Astrocyte of the hippocampus (primary cell): ENCODE data around the gene HSPA1B.
A peak's percentile ranks its signal among the peaks of the same experiment; 100 is the strongest.
"Not testable (repeated sequence)": the region's sequence is repeated elsewhere in the genome, so short reads cannot be mapped to it uniquely, and the experiment has no call there.

Source experiments
- DNase-seq: peaks from one replicate; pipeline ENCODE4 v3.0.0; 2011; ENCODE audit warnings: low read depth, low spot score

Gene HSPA1B

DNA sequence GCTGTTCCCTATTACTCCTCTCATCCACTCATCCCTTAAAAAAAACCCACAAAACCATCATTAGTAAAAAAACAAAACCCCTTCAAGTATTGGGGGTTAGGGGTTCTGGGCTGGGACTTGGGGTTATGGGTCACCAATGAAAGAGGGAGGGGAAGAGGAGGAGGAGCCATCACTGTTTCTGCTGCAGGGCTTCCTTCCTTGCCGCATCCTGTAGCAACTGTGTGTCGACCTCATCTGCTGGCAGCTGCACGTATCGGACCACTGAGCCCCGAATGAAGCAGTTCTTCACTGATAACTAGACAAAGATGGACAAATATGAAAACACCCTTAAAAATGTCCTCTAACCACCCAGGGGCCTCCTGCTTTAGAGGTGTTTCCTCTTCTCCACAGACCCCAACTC is 29.9 kb upstream of the HSPA1B start:
- no peak for DNase-seq

DNA sequence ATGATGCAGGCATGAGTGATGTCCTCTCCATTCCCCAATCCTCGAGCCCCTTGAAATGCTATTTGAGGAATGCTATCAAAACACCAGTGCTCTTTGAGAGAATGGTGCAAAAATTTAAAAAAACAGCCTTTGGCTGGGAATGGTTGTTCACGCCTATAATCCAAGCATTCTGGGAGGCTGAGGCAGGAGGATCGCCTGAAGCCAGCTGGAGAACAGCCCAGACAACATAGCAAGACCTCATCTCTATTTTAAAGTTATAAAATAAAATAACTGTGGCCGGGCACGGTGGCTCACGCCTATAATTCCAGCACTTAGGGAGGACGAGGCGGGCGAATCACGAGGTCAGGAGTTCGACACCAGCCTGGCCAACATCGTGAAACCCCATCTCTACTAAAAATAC is 27.8 kb upstream of the HSPA1B start:
- DNase-seq, result peak; percentile 54

DNA sequence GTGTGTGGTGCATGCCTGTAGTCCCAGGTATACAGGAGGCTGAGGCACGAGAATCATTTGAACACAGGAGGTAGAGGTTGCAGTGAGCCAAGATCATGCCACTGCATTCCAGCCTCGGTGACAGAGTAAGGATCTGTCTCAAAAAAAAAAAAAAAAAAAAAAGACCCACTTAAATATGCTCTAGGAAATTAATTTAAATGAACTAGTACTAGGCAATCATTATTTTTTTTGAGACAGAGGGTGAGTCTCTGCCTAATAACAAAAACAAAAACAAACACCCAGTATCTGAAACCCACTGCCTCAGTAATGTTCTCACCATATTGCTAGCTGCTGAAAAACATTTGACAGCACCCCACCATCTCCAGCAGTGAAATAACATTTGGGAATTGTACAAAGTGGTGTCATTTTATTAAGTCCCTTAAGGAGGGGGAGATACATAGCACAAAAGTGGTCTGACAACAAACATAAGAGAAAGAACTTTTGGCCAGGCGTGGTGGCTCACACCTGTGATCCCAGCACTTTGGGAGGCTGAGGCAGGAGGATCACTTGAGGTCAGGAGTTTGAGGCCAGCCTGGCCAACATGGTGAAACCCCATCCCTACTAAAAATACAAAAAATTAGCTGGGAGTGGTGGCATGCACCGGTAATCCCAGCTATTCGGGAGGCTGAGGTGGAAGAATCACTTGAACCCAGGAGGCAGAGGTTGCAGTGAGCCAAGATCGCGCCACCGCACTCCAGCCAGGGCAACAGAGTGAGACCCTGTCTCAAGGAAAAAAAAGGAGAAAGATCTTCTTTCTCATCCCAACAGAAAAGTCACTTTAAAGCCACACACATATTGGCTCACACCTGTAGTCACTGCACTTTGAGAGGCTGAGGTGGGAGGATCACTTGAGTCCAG is 26.3 kb upstream of the HSPA1B start:
- not testable (repeated sequence) for DNase-seq

DNA sequence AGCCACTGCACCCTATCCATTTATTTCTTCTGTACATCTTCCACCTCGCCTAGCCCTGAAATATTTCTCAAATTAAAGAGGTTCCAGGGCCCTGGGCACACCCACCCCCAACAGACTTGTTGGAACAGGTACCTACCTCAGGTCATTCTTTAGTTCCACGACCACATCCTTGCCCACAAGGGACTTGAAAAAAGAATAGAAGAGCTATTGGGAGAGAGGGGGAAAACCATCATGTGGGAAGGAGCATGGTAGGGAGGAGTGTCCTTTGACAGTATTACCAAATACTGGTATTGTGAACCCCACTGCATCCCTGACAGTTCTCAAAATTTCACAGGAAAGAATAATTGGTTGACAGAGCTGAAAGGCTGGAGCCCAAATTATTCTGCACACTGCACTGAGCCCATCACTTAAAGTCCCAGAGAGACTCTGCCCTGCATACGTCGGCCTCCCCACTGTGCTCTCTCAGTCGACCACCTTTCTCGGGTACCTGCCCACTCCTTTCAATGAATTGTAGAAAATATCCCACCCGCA is 21.5 kb upstream of the HSPA1B start:
- no peak for DNase-seq

DNA sequence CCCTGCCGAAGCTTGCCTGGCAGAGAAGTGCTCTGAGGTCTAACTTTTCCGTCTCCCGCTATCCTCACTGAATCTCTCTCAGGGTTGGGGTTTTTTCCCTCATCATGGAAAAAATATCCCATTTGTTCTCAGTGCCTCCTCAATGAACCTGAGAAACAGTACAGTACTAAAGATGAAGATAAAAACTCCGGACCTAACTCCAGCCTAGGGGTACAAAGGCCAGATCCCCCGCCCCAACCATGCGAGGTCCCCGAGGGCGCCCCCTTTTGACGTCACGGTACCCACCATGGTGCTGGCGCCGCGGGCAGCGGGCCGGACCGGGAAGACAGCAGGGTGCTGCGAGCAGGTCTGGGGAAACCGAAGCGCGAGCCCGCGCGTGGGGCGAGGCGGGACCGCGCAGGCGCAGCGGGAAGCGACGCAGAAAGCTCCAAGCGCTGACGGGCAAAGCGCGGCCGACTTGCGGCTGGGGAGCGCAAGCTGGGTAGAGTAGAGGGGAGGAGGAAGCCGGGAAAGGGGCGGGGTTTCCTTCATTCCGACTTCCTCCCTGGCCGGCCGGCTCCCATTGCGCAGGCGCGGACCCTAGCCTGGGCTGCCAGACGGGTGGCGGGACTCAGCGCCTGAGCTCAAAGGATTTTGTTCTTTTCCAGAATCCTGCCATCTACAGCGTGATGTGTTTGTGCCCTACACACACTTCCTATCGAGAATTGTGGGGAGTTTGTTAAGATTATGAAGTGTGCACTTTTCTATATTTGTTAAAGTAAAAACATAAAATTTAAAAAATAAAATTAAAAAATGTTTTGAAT is 20.9 kb upstream of the HSPA1B start, which contains the start of gene LSM2:
TSS of gene LSM2 (minus strand) at position 497 of the 803 bp plus-strand sequence. CDS start at position 288, 209 bp downstream.
- DNase-seq, result peak; percentile 99

DNA sequence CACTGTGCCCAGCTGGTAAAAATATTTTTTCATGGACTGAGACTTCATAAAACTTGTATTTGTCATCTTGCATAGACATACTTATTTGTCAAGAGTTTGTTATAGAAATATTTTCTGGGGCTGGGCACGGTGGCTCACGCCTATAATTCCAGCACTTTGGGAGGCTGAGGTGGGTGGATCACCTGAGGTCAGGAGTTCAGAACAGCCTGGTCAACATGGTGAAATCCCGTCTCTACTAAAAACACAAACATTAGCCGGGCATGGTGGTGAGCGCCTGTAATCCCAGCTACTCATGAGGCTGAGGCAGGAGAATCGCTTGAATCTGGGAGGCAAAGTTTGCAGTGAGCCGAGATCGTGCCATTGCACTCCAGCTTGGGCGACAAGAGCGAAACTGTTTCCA is 18.9 kb upstream of the HSPA1B start:
- DNase-seq, result not testable (repeated sequence)

DNA sequence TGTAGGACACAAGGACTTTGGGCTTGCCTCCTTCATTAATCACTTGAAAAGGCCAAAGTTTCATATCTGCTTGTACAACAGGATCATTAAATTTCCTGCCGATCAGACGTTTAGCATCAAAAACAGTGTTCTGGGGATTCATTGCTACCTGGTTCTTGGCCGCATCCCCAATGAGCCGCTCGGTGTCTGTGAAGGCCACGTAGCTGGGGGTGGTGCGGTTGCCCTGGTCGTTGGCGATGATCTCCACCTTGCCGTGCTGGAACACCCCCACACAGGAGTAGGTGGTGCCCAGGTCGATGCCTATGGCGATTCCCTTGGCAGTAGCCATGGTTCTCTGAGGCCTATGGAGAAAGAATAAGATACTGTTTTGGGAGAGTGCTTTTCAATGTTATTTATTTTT is 15.9 kb upstream of the HSPA1B start:
- DNase-seq, result no peak

DNA sequence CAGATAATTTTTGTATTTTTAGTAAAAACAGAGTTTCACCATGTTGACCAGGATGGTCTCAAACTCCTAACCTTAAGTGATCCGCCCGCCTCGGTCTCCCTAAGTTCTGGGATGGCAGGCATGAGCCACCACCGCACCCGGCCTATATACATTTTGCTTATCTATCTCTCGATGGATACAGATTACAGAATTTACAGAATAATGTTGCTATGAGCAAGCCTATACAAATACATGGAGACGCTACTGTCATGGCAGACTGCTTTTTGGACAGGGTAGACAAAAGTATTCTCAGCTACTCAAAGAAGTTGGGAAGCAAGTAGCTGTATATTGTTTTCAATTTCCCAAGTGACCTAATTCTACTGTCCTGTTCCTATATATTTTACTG is 14.1 kb upstream of the HSPA1B start:
- DNase-seq, result no peak

DNA sequence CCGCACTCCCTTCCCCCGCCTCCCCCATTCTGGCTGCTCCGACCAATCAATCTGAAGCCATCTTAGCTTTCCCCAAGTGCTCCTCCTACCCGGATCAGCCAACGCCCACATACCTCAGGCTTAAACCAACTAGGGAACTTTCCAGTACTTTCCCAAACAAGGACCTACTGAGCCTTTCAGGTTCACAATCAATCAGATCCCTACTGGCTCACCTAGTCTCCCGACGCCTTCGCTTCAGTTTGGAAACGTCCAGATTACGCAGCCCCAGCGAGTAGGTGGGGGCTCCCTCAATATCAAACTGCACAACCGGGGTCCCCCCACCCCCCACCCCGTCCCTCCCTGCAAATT is 12.9 kb upstream of the HSPA1B start:
- DNase-seq, result peak; percentile 98

DNA sequence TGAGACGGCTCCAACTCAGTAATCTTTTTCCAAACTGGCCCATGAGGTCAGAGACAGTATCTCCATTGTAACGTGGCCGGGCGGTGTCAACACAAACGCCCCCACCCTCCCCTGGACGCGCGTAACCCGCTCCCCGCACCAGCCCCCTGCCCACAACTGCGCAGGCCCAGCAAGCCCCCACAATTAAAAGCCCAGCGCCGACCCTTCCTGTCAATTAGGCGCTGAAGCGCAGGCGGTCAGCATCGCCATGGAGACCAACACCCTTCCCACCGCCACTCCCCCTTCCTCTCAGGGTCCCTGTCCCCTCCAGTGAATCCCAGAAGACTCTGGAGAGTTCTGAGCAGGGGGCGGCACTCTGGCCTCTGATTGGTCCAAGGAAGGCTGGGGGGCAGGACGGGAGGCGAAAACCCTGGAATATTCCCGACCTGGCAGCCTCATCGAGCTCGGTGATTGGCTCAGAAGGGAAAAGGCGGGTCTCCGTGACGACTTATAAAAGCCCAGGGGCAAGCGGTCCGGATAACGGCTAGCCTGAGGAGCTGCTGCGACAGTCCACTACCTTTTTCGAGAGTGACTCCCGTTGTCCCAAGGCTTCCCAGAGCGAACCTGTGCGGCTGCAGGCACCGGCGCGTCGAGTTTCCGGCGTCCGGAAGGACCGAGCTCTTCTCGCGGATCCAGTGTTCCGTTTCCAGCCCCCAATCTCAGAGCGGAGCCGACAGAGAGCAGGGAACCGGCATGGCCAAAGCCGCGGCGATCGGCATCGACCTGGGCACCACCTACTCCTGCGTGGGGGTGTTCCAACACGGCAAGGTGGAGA is 12.3 kb upstream of the HSPA1B start, which contains the start of the genes HSPA1A and HSPA1L:
TSS of gene HSPA1A (plus strand) at position 519 of the 814 bp plus-strand sequence. CDS start at position 733, 214 bp downstream.
TSS of gene HSPA1L (minus strand) at position 259 of the 814 bp plus-strand sequence. CDS start 3,311 bp downstream, outside the sequence.
- peak; percentile 98 for DNase-seq

DNA sequence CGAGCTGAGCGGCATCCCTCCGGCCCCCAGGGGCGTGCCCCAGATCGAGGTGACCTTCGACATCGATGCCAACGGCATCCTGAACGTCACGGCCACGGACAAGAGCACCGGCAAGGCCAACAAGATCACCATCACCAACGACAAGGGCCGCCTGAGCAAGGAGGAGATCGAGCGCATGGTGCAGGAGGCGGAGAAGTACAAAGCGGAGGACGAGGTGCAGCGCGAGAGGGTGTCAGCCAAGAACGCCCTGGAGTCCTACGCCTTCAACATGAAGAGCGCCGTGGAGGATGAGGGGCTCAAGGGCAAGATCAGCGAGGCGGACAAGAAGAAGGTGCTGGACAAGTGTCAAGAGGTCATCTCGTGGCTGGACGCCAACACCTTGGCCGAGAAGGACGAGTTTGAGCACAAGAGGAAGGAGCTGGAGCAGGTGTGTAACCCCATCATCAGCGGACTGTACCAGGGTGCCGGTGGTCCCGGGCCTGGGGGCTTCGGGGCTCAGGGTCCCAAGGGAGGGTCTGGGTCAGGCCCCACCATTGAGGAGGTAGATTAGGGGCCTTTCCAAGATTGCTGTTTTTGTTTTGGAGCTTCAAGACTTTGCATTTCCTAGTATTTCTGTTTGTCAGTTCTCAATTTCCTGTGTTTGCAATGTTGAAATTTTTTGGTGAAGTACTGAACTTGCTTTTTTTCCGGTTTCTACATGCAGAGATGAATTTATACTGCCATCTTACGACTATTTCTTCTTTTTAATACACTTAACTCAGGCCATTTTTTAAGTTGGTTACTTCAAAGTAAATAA is 10.2 kb upstream of the HSPA1B start:
- DNase-seq, result not testable (repeated sequence)

DNA sequence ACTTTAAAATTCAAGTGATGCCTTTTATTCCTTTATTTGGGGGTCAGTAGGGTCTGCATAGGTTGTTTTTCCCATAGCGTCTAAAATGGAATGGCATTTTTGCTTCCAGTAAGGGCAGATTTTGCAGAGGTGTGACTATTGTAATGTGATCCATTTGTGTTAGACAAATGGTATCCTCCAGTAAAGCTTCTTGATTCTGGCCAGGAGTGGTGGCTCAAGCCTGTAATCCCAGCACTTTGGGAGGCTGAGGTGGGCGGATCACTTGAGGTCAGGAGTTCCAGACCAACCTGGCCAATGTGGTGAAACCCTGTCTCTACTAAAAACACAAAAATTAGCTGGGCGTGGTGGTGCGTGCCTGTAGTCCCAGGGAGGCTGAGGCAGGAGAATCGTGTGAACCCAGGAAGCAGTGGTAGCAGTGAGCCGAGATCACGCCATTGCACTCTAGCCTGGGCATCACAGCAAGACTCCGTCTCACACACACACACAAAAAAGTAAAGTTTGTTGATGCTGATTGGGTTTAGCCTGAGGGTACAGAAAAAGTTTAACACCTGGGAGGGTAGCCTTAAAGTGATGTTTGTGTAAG is 9.5 kb upstream of the HSPA1B start:
- not testable (repeated sequence) for DNase-seq

DNA sequence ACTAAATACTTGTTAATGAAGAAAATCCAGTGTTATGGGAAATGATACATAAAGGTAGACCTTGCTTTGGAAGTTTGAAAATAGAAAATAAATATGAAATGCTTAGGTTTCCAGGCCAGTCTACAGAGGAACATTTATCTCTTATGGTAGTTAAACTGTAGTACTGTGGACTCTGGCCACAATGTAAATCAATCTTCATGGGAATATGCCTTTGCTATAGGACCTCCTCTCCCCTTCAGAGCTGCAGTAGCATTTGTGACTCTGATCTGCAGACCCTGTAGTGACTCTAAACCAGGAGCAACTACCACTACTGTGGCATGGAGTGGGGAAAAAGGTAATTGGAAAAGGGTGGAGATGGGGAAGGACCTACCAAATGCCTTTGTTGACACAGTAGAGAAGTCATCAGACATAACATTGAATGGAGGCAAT is 7.7 kb upstream of the HSPA1B start:
- DNase-seq, result no peak

DNA sequence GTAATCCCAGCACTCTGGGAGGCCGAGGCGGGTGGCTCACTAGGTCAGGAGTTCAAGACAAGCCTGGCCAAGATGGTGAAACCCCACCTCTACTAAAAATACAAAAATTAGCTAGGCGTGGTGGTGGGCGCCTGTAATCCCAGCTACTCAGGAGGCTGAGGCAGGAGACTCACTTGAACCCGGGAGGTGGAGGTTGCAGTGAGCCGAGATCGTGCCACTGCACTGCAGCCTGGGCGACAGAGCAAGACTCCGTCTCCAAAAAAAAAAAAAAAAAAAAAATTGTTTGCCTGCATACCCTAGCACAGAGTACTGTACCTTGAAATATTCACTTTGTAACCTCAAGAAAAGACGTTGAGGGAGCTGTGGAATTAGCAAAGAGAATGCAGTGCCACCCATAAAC is 7.1 kb upstream of the HSPA1B start:
- DNase-seq, result not testable (repeated sequence)

DNA sequence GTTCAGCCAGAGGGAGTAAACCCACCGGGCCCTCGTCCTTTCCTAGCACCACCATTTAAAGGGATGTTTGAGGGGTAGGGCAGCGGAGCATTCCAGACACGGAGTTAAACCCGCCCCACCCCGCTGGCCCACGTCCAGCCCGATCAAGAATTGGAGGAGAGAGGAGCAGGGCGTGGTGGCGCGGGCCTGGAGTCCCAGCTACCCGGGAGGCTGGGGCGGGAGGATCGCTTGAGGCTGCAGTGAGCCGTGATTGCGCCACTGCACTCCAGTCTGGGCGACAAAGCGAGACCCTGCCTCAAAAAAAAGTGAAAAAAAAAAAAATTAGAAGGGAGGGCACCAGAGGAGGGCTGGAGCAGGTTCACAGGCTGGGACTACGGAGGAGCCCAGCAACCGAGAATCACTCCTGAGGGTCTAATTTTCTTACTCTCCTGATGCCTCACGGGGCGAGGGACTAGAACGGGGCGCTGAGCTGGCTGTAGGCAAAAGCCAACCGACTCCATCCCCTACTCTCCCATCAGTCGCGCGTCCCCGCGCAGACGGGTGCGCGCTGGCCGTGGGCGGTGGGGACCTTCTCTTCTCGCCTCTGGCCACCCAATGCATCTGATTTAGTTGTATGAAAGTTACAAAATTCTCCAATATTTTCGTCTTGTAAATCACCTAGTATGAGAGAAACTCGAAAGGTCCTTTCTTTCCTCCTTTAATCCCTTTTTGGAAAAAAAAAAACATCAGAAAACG is 6.1 kb upstream of the HSPA1B start:
- DNase-seq, result peak; percentile 77

DNA sequence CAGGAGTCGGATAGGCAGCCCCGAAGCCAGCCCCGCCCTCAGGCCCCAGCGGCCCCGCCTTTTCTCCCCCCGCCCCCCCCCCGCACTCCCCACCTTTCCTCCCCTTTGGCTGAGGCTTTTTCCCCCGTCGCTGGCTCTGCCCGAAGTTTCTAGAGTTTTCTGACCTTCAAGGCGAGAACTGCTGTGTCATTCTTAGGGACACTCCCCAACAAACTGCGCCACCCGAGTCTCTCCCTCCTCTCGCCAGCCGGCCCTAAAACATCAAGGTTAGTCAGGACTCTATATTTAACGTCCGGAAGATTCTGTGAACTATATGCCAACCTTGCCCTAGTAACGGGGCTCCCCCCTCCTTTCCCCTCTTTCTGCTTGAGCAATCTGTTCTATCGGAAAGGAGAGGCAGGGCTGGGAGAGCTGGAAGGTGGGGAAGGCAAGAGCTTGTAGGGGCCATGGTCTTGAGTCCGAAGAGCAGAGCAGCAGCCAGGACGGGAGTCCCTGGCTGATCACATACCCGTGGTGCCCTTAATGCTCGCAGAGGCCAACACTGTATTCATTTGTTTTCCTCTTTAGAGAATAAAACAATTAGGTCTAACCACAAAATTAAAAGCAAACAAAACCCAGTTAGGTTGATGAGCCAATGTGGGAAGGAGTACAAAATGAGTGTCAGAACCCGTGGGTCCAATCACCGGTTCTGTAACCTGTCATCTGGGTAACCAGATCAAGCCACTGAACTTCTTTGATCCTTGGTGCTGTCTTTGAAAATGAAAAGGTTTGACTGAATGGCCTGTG is 5.3 kb upstream of the HSPA1B start:
- peak; percentile 79 for DNase-seq

DNA sequence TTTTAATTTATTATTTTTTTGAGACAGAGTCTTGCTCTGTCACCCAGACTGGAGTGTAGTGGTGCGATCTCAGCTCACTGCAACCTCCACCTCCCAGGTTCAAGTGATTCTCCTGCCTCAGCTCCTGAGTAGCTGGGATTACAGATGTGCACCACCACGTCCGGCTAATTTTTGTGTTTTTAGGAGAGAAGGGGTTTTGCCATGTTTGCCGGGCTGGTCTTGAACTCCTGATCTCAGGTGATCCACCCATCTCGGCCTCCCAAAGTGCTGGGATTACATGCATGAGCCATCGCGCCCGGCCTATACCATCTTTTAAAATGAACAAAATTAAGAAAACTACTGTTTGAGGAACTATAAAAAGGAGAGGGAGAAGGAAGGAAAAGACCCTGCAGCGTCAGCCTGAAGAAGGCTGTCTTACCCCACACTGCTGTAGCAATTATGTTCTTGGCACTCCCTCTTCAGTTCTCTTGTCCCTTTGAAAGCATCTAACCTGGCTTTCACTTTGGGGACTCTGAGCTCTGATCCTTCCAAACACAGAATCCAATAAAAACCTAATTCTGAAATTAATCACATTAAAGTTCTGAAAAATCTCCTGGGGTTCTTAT is 3.8 kb upstream of the HSPA1B start:
- DNase-seq, result not testable (repeated sequence)

DNA sequence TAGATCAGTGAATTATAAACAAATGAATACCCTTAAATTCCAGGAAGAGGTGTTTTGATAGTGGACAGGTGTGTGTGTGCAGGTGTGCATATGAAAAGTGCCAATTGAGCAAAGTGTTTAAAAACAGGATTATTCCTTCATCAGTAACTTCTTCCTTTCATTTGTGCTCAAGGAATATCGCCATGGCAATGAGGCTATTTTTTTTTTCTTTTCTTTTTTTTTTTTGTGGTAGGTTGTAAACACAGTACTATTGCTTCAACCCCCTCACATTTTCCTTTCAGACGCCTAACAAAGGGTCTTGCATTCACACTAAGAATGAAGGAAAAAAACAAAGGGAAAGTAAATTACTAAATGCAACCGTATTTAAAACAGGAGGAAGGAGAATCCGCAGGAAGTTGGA is 2.0 kb upstream of the HSPA1B start:
- no peak for DNase-seq
